KMS-11 (cell line): ENCODE data around the gene MTMR10.

Source experiments
- H2AFZ ChIP-seq: fragments of 200-600 bp; sonication (generic); 2 replicates; pipeline ENCODE4 v1.6.1; 2016; ENCODE audit warnings: antibody characterized with exemption, mixed run types, low read depth
- H3K27ac ChIP-seq: fragments of 200-600 bp; sonication (generic); 2 replicates; pipeline ENCODE4 v1.6.1; 2016; ENCODE audit warnings: mild to moderate bottlenecking, mixed run types
- H3K27me3 ChIP-seq: fragments of 200-600 bp; sonication (generic); 2 replicates; pipeline ENCODE4 v1.6.1; 2017; ENCODE audit warnings: mild to moderate bottlenecking, low read depth, mixed run types, moderate library complexity; ENCODE audit not compliant: insufficient read depth
- H3K36me3 ChIP-seq: fragments of 200-600 bp; sonication (generic); 2 replicates; pipeline ENCODE4 v1.6.1; 2017; ENCODE audit warnings: mild to moderate bottlenecking, mixed run types; ENCODE audit not compliant: insufficient read depth
- H3K4me1 ChIP-seq: fragments of 200-600 bp; sonication (generic); 2 replicates; pipeline ENCODE4 v1.6.1; 2016; ENCODE audit warnings: mild to moderate bottlenecking, low read depth, mixed run types; ENCODE audit not compliant: poor library complexity, severe bottlenecking
- H3K4me2 ChIP-seq: fragments of 200-600 bp; sonication (generic); 2 replicates; pipeline ENCODE4 v1.7.0; 2016; ENCODE audit warnings: mild to moderate bottlenecking, mixed run types
- H3K4me3 ChIP-seq: fragments of 200-600 bp; sonication (generic); IDR thresholded peaks from 2 replicates; pipeline ENCODE4 v1.6.1; 2017; ENCODE audit warnings: low read depth, low read length, mixed read lengths; ENCODE audit not compliant: insufficient read depth
- H3K79me2 ChIP-seq: fragments of 200-600 bp; sonication (generic); 2 replicates; pipeline ENCODE4 v1.6.1; 2016; ENCODE audit warnings: low read depth, mixed run types; ENCODE audit not compliant: insufficient read depth
- H3K9ac ChIP-seq: fragments of 200-600 bp; sonication (generic); 2 replicates; pipeline ENCODE4 v1.6.1; 2016; ENCODE audit warnings: mild to moderate bottlenecking, mixed run types
- H4K20me1 ChIP-seq: fragments of 200-600 bp; sonication (generic); 2 replicates; pipeline ENCODE4 v1.6.1; 2016; ENCODE audit warnings: mild to moderate bottlenecking, mixed run types; ENCODE audit not compliant: insufficient read depth
- CTCF ChIP-seq: fragments of 200-600 bp; sonication (generic); conservative IDR thresholded peaks from 2 replicates; pipeline ENCODE4 v1.6.1; 2017; ENCODE audit warnings: low read depth, mild to moderate bottlenecking, antibody characterized with exemption, low read length, moderate library complexity, mixed read lengths

Gene MTMR10

DNA sequence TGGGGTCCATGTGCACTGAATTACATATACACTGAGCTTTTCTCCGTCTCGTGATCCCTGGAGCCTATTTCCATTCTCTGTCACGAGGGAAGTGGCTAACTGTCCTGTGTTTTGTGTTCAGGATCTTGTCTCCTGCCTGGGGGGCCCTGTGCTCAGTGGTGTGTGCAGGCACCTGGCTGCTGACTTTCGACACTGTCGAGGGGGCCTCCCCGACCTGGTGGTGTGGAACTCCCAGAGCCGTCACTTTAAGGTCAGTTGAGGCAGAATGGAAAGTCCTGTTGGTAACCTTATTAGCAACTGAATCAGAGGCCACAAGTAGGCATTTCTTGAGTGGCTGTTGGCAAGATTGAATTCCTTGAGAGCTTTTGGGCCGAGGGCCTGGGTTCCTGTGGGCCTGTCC, 61.0 kb downstream of the MTMR10 start:
- H4K20me1 ChIP-seq: no peaks in the 10 kb centered on the region
- H2AFZ ChIP-seq: no peak overlapping the region
- H3K79me2 ChIP-seq: no peaks in the 10 kb centered on the region
- no peak for TF ChIP-seq CTCF
- no peak overlapping the region for H3K4me3 ChIP-seq
- peaks cover 4% of the 10 kb centered on the region for H3K4me1 ChIP-seq
- no peak overlapping the region for H3K9ac ChIP-seq
- H3K4me2 ChIP-seq: no peak overlapping the region
- no peak overlapping the region for H3K27ac ChIP-seq
- peaks cover 1% of the 10 kb centered on the region; the same call in 1 of the 2 replicates for H3K36me3 ChIP-seq
- H3K27me3 ChIP-seq: no peaks in the 10 kb centered on the region

DNA sequence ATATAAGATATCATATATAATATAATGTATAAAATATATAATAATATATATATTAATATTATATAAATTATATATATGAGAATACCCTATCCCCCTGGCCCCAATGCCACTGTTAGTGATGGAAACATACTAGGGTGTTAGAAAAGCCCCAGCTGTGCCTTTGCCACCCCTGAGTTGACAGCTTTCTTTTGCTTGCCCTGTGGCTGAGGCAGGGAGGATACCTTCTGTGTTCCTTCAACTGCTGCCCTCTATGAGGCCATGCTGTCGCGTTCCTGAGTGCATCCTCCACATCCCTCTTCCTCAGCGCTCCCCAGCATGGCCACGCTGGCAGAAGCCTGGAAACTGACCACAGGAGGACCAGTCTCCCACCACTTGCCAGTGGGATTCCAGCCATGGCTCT, 61.4 kb downstream of the MTMR10 start:
- H3K27ac ChIP-seq: no peak overlapping the region
- no peak for TF ChIP-seq CTCF
- no peak overlapping the region for H2AFZ ChIP-seq
- H3K4me1 ChIP-seq: peaks cover 4% of the 10 kb centered on the region
- no peaks in the 10 kb centered on the region for H3K27me3 ChIP-seq
- H3K4me2 ChIP-seq: no peak overlapping the region
- H4K20me1 ChIP-seq: no peaks in the 10 kb centered on the region
- no peak overlapping the region for H3K4me3 ChIP-seq
- H3K9ac ChIP-seq: no peak overlapping the region
- peaks cover 2% of the 10 kb centered on the region; the same call in 1 of the 2 replicates for H3K36me3 ChIP-seq
- H3K79me2 ChIP-seq: no peaks in the 10 kb centered on the region

- Histone ChIP-seq H2AFZ (no peak overlapping the region), H3K79me2 (no peaks in the 10 kb centered on the region), H3K4me1 (no peaks in the 10 kb centered on the region), H3K9ac (no peak overlapping the region), H3K4me2 (no peak overlapping the region), H3K36me3 (peaks cover 2% of the 10 kb centered on the region; the same call in 1 of the 2 replicates), H3K27me3 (no peaks in the 10 kb centered on the region), H4K20me1 (no peaks in the 10 kb centered on the region), H3K4me3 (no peak overlapping the region), H3K27ac (no peak overlapping the region)
- TF ChIP-seq CTCF: no peak
Observed at GRCh38 chr15:30929064-30929669, 62.3 kb downstream of the MTMR10 start.

GRCh38 chr15:30928076-30928475, 63.4 kb downstream of the MTMR10 start:
- no peak overlapping the region for H3K4me3 ChIP-seq
- H3K4me2 ChIP-seq: no peak overlapping the region
- no peaks in the 10 kb centered on the region for H3K79me2 ChIP-seq
- H3K27me3 ChIP-seq: no peaks in the 10 kb centered on the region
- H3K36me3 ChIP-seq: peaks cover 2% of the 10 kb centered on the region; the same call in 1 of the 2 replicates
- H2AFZ ChIP-seq: no peak overlapping the region
- H4K20me1 ChIP-seq: no peaks in the 10 kb centered on the region
- H3K27ac ChIP-seq: no peak overlapping the region
- H3K9ac ChIP-seq: no peak overlapping the region
- no peaks in the 10 kb centered on the region for H3K4me1 ChIP-seq
- no peak for TF ChIP-seq CTCF
